ENCODE data around the gene KRT78.

GRCh38 chr12:52810554-52810953 is 38.2 kb downstream of the KRT78 start:
- TF ChIP-seq CTCF (IDR thresholded peaks at IDR 0.05; ENCODE audit: low read depth, low read length): no peak
- no peak for TF ChIP-seq EZH2phosphoT487 (IDR thresholded peaks at IDR 0.05; ENCODE audit: low read depth)
